Peyer's patch (tissue), 4 donors: ENCODE data around the gene CDKAL1.

Experiments used
- CTCF ChIP-seq, 6 experiments: fragments of 450-650 bp in 4 of 6; fragments of 200-600 bp in 2 of 6; sonication (generic) in 1 of 6; IDR thresholded peaks; one replicate each; pipeline ENCODE4 v1.5.1; 2017 to 2019; ENCODE audit warnings: antibody characterized with exemption in 6 of 6, mild to moderate bottlenecking in 3 of 6, moderate library complexity in 1 of 6
- POLR2A ChIP-seq, 2 donors: fragments of 450-650 bp; IDR thresholded peaks; one replicate each; pipeline ENCODE4 v1.5.1; 2017; ENCODE audit warnings: antibody characterized with exemption in 2 of 2, mild to moderate bottlenecking in 2 of 2, moderate library complexity in 2 of 2

GRCh38 chr6:21045135-21045700 lies 511.0 kb downstream of the CDKAL1 start:
- no peak for TF ChIP-seq CTCF (IDR thresholded peaks at IDR 0.05)
- no peak for TF ChIP-seq POLR2A (IDR thresholded peaks at IDR 0.05)
